AG10803 (cell line): ENCODE results near the gene ZNF775.

Experiments
- DNase-seq: peaks from one replicate; pipeline ENCODE4 v3.0.0; 2010; ENCODE audit warnings: low read depth
- H3K4me3 ChIP-seq: 2 replicates; pipeline ENCODE4 v1.5.1; 2011; ENCODE audit warnings: mild to moderate bottlenecking, low read length, control low read depth
- TF ChIP-seq, protein P1 (sequence below): conservative IDR thresholded peaks from 2 replicates; pipeline ENCODE4 v1.5.1; 2011; ENCODE audit warnings: mild to moderate bottlenecking, low read length, control low read depth, inconsistent platforms

Gene ZNF775

DNA sequence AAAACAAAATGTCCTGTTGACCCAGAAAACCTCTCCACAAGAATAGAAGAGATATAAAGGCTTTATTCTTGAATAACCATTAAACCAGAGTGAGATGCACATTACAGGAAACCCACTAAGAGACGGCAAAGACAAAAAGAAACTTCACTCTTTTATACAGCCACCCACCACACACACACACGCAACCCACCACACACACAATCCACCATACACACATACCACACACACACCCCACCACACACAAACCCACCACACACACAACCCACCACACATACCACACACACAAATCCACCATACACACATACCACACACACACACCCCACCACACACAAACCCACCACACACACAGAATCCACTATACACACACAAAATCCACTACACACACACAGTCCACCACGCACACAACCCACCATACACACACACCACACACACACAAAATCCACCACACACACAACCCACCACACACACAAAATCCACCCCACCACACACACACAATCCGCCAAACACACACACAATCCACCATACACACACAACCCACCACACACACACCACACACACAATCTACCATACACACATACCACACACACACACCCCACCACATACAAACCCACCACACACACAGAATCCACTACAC lies 20.0 kb upstream of the ZNF775 start:
- no peak for DNase-seq
- TF ChIP-seq, protein P1, sequence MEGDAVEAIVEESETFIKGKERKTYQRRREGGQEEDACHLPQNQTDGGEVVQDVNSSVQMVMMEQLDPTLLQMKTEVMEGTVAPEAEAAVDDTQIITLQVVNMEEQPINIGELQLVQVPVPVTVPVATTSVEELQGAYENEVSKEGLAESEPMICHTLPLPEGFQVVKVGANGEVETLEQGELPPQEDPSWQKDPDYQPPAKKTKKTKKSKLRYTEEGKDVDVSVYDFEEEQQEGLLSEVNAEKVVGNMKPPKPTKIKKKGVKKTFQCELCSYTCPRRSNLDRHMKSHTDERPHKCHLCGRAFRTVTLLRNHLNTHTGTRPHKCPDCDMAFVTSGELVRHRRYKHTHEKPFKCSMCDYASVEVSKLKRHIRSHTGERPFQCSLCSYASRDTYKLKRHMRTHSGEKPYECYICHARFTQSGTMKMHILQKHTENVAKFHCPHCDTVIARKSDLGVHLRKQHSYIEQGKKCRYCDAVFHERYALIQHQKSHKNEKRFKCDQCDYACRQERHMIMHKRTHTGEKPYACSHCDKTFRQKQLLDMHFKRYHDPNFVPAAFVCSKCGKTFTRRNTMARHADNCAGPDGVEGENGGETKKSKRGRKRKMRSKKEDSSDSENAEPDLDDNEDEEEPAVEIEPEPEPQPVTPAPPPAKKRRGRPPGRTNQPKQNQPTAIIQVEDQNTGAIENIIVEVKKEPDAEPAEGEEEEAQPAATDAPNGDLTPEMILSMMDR: no peak
- no peak overlapping the region for H3K4me3 ChIP-seq

DNA sequence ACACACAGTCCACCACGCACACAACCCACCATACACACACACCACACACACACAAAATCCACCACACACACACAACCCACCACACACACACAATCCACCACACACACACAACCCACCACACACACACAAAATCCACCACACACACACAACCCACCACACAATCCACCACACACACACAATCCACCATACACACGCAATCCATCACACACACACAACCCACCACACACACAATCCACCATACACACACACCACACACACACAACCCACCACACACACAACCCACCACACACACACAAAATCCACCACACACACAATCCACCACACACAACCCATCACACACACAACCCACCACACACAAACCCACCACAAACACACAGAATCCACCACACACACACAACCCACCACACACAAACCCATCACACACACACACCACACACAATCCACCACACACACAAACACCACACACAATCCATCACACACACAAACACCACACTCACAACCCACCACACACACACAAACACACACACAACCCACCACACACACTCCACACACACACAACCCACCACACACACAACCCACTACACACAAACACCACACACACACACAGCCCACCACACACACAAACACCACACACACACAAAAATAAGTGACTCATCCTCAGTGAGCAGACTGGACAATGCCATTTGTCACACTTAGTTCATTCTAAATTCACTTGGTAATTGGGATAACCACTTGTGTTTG lies 19.3 kb upstream of the ZNF775 start:
- TF ChIP-seq, protein P1: no peak
- H3K4me3 ChIP-seq: no peak overlapping the region
- no peak for DNase-seq

DNA sequence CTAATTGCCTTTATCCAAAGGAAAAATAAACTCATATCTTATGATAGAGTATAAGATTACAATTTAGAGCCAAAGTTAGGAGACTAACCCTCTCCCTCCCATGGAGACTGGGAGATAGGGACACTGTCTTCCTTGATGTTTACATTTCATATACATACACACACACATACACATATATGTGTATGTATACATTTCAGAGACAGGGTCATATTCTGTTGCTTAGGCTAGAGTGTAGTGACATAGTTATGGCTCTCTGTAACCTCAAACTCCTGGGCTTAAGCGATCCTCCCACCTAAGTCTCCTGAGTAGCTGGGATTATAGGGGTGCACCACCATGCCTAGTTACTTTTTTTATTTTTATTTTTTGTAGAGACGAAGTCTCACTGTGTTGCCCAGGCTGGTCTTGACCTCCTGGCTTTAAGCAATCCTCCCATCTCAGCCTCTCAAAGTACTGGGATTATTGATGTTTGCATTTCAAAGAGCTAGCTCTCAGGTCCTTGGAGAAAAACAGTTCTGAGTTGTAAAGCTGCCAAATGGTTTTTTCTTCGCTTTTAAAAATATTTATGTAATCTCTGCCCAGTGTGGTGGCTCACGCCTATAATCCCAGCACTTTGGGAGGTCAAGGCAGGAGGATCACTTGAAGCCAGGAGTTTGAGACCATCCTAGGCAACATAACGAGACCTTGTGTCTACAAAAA lies 18.6 kb upstream of the ZNF775 start:
- TF ChIP-seq, protein P1: no peak
- H3K4me3 ChIP-seq: no peak overlapping the region
- DNase-seq: no peak

DNA sequence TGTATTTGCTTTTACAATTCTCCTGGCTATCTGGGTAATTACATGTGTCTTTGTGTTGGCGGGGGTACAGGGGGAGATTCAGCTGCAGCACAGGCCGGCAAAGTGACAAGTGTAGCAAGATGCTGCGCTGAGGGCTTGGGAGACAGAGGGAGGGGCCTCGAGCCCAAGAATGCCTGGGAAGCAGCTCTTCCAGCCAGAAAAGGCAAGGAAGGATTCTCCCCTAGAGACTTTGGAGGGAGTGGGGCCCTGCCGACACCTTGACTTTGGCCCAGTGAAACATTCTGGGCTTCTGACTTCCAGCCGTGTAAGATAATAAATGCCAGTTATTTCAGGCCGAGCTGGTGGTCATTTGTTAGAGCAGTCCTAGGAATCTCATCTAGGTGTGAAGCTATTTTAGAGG lies 17.7 kb upstream of the ZNF775 start:
- no peak for DNase-seq
- TF ChIP-seq, protein P1: no peak
- no peak overlapping the region for H3K4me3 ChIP-seq

DNA sequence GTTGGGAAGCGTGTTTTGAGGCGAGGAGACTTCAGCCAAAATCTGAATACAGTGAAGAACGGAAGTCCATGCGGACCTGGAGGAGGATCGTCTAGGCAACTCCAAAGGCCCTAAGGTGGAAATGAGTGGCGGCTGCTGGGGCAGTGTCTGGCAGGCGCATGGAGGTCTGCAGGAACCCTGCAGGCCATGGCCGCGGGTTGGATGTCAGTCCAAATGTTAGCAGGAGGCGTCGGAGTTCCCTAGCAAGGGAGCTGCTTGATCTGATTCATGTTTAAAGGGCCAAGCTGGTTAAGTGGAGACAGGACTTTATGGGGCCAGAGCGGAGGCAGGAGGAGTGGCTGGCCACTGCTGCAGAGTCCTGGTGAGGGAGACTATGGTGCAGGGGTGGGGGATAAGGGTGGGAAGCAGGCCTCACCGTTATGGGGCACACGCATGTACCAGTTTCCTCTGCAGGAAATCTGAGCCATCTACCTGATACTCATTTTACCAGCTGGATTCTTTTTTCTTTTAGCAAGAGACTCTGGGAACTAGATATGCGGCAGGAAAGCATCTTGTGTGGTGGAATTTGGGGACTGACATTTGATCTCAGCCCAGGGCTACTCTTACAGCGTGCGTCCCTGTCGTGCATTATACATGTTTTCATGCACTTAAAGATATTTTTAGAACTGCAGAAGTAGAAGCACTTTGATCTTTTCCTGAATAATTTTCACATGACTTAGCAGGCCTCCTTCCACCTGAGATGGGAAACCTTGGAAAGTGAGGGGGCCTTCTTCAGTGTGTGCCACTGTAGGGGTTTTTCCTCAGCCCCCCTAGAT lies 17.1 kb upstream of the ZNF775 start:
- TF ChIP-seq, protein P1: no peak
- no peak overlapping the region for H3K4me3 ChIP-seq
- no peak for DNase-seq

DNA sequence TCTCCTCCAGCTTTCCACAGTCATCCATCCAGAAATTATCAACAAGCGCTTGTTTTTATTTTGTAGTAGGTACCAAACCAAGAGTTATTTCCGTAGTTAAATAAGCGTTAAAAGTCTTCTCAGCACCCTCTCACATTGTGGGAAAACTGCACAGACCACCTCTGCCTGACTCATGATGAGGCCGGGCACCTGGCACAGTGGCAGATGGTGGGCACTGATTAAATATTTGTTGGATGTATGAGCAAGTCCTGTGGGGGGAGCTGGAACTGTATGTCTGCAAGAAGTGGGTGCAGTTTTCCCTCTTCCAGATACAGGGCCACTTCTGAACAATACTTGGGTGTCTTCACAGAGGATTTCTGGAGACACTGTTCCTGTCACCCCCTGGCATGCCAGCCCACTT lies 15.8 kb upstream of the ZNF775 start:
- no peak overlapping the region for H3K4me3 ChIP-seq
- no peak for DNase-seq
- TF ChIP-seq, protein P1: no peak
